ENCODE data around the gene C3. TPM values are rescaled to one million over a fixed set of nuclear protein-coding genes. Genes with fewer than 3 reads are reported as not detected.

C3 gene
- total RNA-seq, 1 experiment from 2014 or later: 872 TPM

DNA sequence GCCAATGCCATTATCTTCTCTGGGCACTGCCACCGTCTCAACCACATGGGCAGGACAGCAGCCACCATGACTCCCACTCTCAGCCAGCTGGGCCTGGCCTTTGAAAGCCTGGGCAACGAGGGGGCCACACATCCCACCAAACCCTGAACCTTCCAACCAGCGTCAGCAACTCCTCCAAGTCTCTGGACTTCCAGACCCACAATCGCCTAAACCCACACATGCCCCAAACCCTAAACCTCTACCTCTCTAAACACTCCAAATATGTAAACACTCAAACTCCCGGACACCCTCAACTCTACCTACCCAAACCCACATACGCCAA is 949 bp downstream of the C3 start:
- peaks cover 60% of the 10 kb centered on the region for H3K36me3 Mint-ChIP-seq (ENCODE audit: insufficient read depth, unreplicated experiment)
- peak overlapping the region; percentile 95 for H3K4me3 Mint-ChIP-seq (ENCODE audit: unreplicated experiment)
- CTCF ChIA-PET: no interaction called here
- H3K27me3 Mint-ChIP-seq (ENCODE audit: insufficient read depth, unreplicated experiment): no peaks in the 10 kb centered on the region
- BruUV-seq (replicated peaks): no TSS peak
- H3K27ac Mint-ChIP-seq (ENCODE audit: low read depth, unreplicated experiment): peak overlapping the region; percentile 82
- TF ChIP-seq, protein P1, sequence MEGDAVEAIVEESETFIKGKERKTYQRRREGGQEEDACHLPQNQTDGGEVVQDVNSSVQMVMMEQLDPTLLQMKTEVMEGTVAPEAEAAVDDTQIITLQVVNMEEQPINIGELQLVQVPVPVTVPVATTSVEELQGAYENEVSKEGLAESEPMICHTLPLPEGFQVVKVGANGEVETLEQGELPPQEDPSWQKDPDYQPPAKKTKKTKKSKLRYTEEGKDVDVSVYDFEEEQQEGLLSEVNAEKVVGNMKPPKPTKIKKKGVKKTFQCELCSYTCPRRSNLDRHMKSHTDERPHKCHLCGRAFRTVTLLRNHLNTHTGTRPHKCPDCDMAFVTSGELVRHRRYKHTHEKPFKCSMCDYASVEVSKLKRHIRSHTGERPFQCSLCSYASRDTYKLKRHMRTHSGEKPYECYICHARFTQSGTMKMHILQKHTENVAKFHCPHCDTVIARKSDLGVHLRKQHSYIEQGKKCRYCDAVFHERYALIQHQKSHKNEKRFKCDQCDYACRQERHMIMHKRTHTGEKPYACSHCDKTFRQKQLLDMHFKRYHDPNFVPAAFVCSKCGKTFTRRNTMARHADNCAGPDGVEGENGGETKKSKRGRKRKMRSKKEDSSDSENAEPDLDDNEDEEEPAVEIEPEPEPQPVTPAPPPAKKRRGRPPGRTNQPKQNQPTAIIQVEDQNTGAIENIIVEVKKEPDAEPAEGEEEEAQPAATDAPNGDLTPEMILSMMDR (IDR thresholded peaks at IDR 0.05; ENCODE audit: unreplicated experiment): no peak
- peak; percentile 29 for DNase-seq (ENCODE audit: unreplicated experiment)
- peaks cover 47% of the 10 kb centered on the region for H3K4me1 Mint-ChIP-seq (ENCODE audit: insufficient read depth, unreplicated experiment)
- peaks cover 8% of the 10 kb centered on the region for H3K9me3 Mint-ChIP-seq (ENCODE audit: unreplicated experiment)
- intact Hi-C loops (cut with micrococcal nuclease): no loop called here
- POLR2A ChIA-PET: interaction anchor here (1.0 to 7.7 kb wide), 4 partner anchors 20 to 260 kb away, joined by 3 to 189 read pairs (median 17); partner anchors contain the start of genes GPR108, SH2D3A, SLC25A23 and TRIP10

DNA sequence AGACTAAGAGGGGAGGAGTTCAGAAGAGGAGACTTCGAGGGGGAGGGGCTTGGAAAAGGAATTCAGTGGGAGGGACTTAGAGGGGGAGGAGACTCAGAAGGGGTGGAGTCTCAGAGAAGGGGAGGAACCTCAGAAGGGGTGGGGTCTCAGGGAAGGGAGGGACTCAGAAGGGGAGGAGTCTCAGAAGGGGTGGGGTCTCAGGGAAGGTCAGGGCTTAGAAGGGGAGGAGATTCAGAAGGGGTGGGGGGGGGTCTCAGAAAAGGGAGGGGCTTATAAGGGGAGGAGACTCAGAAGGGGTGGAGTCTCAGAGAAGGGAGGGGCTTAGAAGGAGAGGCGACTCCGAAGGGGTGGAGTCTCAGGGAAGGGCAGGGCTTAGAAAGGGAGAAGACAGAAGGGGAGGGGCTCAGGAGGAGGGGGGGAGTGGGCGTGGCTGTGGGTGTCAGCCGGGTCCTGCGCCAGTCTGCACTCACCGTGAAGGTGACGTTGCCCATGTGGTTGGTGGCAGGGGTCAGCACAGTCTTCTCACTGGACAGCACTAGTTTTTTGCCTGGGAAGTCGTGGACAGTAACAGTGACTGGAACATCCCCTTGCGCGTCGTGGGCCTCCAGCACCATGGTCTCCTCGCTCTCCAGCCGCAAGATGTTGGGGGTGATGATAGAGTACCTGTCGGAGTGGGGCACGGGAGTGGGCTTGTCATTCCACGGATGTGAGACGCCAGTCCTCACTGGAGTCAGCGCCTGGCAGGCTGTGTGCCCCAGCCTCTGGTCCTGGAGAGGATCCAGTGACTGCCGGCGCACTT is 1.5 kb downstream of the C3 start:
- peak; percentile 92 for DNase-seq (ENCODE audit: unreplicated experiment)
- no TSS peak for BruUV-seq (replicated peaks)
- no peaks in the 10 kb centered on the region for H3K27me3 Mint-ChIP-seq (ENCODE audit: insufficient read depth, unreplicated experiment)
- peak overlapping the region; percentile 82 for H3K27ac Mint-ChIP-seq (ENCODE audit: low read depth, unreplicated experiment)
- ChIA-PET POLR2A (interaction anchor here (0.7 to 7.7 kb wide), 5 partner anchors 21 to 707 kb away, joined by 3 to 189 read pairs (median 9); partner anchors contain the start of genes GPR108, SH2D3A, SLC25A23 and TRIP10), CTCF (interaction anchor here (0.5 to 0.6 kb wide), 3 partner anchors 187 to 435 kb away, joined by 3 to 4 read pairs (median 4); no protein-coding TSS in a partner anchor)
- H3K4me3 Mint-ChIP-seq (ENCODE audit: unreplicated experiment): peak overlapping the region; percentile 95
- TF ChIP-seq, protein P1 (IDR thresholded peaks at IDR 0.05; ENCODE audit: unreplicated experiment): no peak
- intact Hi-C loops (cut with micrococcal nuclease): no loop called here
- peaks cover 66% of the 10 kb centered on the region for H3K36me3 Mint-ChIP-seq (ENCODE audit: insufficient read depth, unreplicated experiment)
- peaks cover 47% of the 10 kb centered on the region for H3K4me1 Mint-ChIP-seq (ENCODE audit: insufficient read depth, unreplicated experiment)
- H3K9me3 Mint-ChIP-seq (ENCODE audit: unreplicated experiment): peaks cover 8% of the 10 kb centered on the region

DNA sequence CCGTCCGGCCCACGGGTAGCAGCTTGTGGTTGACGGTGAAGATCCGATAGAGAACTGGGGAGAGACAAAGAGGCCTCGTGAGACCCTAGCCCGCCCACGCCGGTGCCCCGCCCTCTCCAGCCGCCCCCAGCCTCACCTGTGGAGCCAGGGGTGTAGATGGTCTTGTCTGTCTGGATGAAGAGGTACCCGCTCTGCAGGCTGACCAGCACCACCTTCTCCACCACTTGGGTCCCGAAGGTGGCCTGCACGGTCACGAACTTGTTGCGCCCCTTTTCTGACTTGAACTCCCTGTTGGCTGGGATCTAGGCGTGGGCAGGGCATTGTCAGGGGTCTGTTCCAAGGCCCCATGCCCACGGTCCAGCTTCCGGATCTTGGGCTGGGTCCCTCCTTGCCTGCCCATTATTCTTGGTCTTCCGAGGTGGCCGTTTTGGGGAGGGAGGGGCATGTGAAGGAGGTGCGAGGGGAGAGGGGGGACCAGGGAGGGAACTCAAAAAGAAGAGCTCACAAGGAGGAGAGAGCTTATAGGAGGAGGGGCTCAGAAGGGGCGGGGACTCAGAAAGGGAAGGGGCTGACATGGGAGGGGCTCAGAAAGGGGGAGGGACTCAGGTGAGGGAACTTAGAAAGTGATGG is 2.2 kb downstream of the C3 start:
- BruUV-seq (replicated peaks): no TSS peak
- CTCF ChIA-PET: interaction anchor here (0.5 to 0.7 kb wide), 4 partner anchors 11 to 435 kb away, joined by 3 to 5 read pairs (median 4); no protein-coding TSS in a partner anchor
- peaks cover 71% of the 10 kb centered on the region for H3K36me3 Mint-ChIP-seq (ENCODE audit: insufficient read depth, unreplicated experiment)

More for the DNA sequence above, 2.2 kb downstream of the C3 start:
- no peak for DNase-seq (ENCODE audit: unreplicated experiment)
- POLR2A ChIA-PET: interaction anchor here (0.7 kb wide), 1 partner anchor 706 kb away, joined by 3 read pairs; no protein-coding TSS in a partner anchor
- peaks cover 8% of the 10 kb centered on the region for H3K9me3 Mint-ChIP-seq (ENCODE audit: unreplicated experiment)
- TF ChIP-seq, protein P1 (IDR thresholded peaks at IDR 0.05; ENCODE audit: unreplicated experiment): no peak
- H3K4me1 Mint-ChIP-seq (ENCODE audit: insufficient read depth, unreplicated experiment): peaks cover 40% of the 10 kb centered on the region
- no peaks in the 10 kb centered on the region for H3K27me3 Mint-ChIP-seq (ENCODE audit: insufficient read depth, unreplicated experiment)
- intact Hi-C loops (cut with micrococcal nuclease): no loop called here
- H3K27ac Mint-ChIP-seq (ENCODE audit: low read depth, unreplicated experiment): peak overlapping the region; percentile 82
- H3K4me3 Mint-ChIP-seq (ENCODE audit: unreplicated experiment): peak overlapping the region; percentile 95
